Keratinocyte (primary cell): ENCODE data around the gene NPIPB6. TPM values are rescaled to one million over a fixed set of nuclear protein-coding genes. Genes with fewer than 3 reads are reported as not detected.

Experiments
- DNase-seq: peaks from one replicate; pipeline ENCODE4 v3.0.0-alpha.2; 2011; ENCODE audit warnings: low read depth, missing footprints, low spot score
- FAIRE-seq: peaks from 2 replicates; lab custom pipeline; 2011; peaks lifted over from hg19 to GRCh38; lab: Jason Lieb, UNC
- H2AFZ ChIP-seq: 2 replicates; pipeline ENCODE4 v1.6.0; 2012; ENCODE audit warnings: low read length, control low read depth, inconsistent platforms; ENCODE audit not compliant: control insufficient read depth
- H3K27ac ChIP-seq: 2 replicates; pipeline ENCODE4 v1.5.1; 2011; ENCODE audit warnings: low read length; ENCODE audit not compliant: control insufficient read depth, insufficient read depth
- H3K27me3 ChIP-seq: 3 replicates; pipeline ENCODE4 v1.6.0; 2011; ENCODE audit warnings: low read length; ENCODE audit not compliant: control insufficient read depth, insufficient read depth; ENCODE audit errors: extremely low read depth
- H3K36me3 ChIP-seq, 2 experiments: 2 replicates in 1 of 2; 3 replicates in 1 of 2; pipeline ENCODE4 v1.5.1; 2011; ENCODE audit warnings: low read length in 2 of 2, mild to moderate bottlenecking in 1 of 2; ENCODE audit not compliant: control insufficient read depth in 2 of 2, insufficient read depth in 2 of 2; ENCODE audit errors: extremely low read depth in 1 of 2
- H3K4me1 ChIP-seq: 3 replicates; pipeline ENCODE4 v1.5.1; 2011; ENCODE audit warnings: low read length; ENCODE audit not compliant: control insufficient read depth, insufficient read depth; ENCODE audit errors: extremely low read depth
- H3K4me2 ChIP-seq: 3 replicates; pipeline ENCODE4 v1.6.0; 2011; ENCODE audit warnings: low read depth, low read length; ENCODE audit not compliant: control insufficient read depth, insufficient read depth; ENCODE audit errors: extremely low read depth
- H3K4me3 ChIP-seq, 3 experiments: fragments of 200-600 bp in 1 of 3; sonication (generic) in 1 of 3; 2 replicates in 2 of 3; 3 replicates in 1 of 3; pipeline ENCODE4 v1.5.1; 2011 to 2016; ENCODE audit warnings: low read length in 3 of 3, mild to moderate bottlenecking in 3 of 3, control low read depth in 2 of 3, inconsistent platforms in 1 of 3, low read depth in 1 of 3, mixed read lengths in 1 of 3, mixed run types in 1 of 3, moderate library complexity in 1 of 3; ENCODE audit not compliant: control insufficient read depth in 2 of 3, insufficient read depth in 2 of 3; ENCODE audit errors: extremely low read depth in 1 of 3
- H3K79me2 ChIP-seq: 2 replicates; pipeline ENCODE4 v1.6.0; 2012; ENCODE audit warnings: low read length; ENCODE audit not compliant: control insufficient read depth, insufficient read depth
- H3K9ac ChIP-seq: 3 replicates; pipeline ENCODE4 v1.6.0; 2011; ENCODE audit warnings: low read length; ENCODE audit not compliant: control insufficient read depth, insufficient read depth; ENCODE audit errors: extremely low read depth
- H3K9me1 ChIP-seq: 3 replicates; pipeline ENCODE4 v1.6.0; 2011; ENCODE audit warnings: low read length; ENCODE audit not compliant: control insufficient read depth, insufficient read depth; ENCODE audit errors: extremely low read depth
- H3K9me3 ChIP-seq: 2 replicates; pipeline ENCODE4 v1.5.1; 2012; ENCODE audit warnings: low read depth, low read length; ENCODE audit not compliant: control insufficient read depth
- H4K20me1 ChIP-seq: 3 replicates; pipeline ENCODE4 v1.6.0; 2011; ENCODE audit warnings: low read length; ENCODE audit not compliant: control insufficient read depth, insufficient read depth; ENCODE audit errors: extremely low read depth
- CTCF ChIP-seq, 3 experiments: IDR thresholded peaks in 1 of 3; conservative IDR thresholded peaks in 1 of 3; optimal IDR thresholded peaks in 1 of 3; 2 replicates in 2 of 3; 3 replicates in 1 of 3; pipeline versions ENCODE3 to v1.5.1; 2011; ENCODE audit warnings: low read length in 3 of 3, mild to moderate bottlenecking in 3 of 3, moderate library complexity in 2 of 3, control low read depth in 1 of 3, inconsistent platforms in 1 of 3; ENCODE audit not compliant: insufficient read depth in 2 of 3; ENCODE audit errors: extremely low read depth in 1 of 3
- EZH2 ChIP-seq: IDR thresholded peaks from one replicate; pipeline ENCODE4 v1.6.1; 2012; ENCODE audit warnings: inconsistent platforms, mild to moderate bottlenecking, low read length, moderate library complexity
- dilution Hi-C: fragments of 300-500 bp; cut with MboI; formaldehyde crosslinking; loops from one replicate; pipeline ENCODE4 v1.7.0; 2020; ENCODE audit warnings: low sequenced_read_pairs; ENCODE audit not compliant: extremely low pct_ligation_motif_present
- polyA plus RNA-seq, 5 experiments: library from polyadenylated mRNA; depleted of rRNA in 3 of 5; stranded (reverse) in 3 of 5; stranded (forward) in 1 of 5; unstranded in 1 of 5; fragments of >200 nt; gene quantifications; 1 replicate in 1 of 5; 2 replicates in 3 of 5; 3 replicates in 1 of 5; pipeline versions ENCODE4 v1.2.1 to v1.2.3, GENCODE V29; 2011 to 2012; ENCODE audit warnings: missing spikeins in 2 of 5, low read depth in 1 of 5, low replicate concordance in 1 of 5

NPIPB6 gene
- polyA plus RNA-seq, 1 donor (not counting 4 experiments of a cell fraction or from before 2014, with no cell fraction given) = 0.38 TPM

GRCh38 chr16:28297308-28297707, 66.0 kb downstream of the NPIPB6 start:
- dilution Hi-C loops = no loop called here
- Histone ChIP-seq H2AFZ (no peak overlapping the region), H3K79me2 (no peaks in the 10 kb centered on the region), H3K4me3 (no peak overlapping the region), H3K27me3 (peaks cover 32% of the 10 kb centered on the region), H3K4me2 (no peak overlapping the region), H3K27ac (no peak overlapping the region), H3K9me1 (no peaks in the 10 kb centered on the region), H3K36me3 (no peaks in the 10 kb centered on the region), H3K9me3 (no peaks in the 10 kb centered on the region), H4K20me1 (no peaks in the 10 kb centered on the region), H3K4me1 (peaks cover 7% of the 10 kb centered on the region), H3K9ac (no peak overlapping the region)
- TF ChIP-seq CTCF (optimal IDR thresholded peaks at IDR 0.05 in 1 of 3, IDR thresholded peaks at IDR 0.05 in 1 of 3, conservative IDR thresholded peaks at IDR 0.05 in 1 of 3; ENCODE audit: extremely low read depth in 1 of 3, insufficient read depth in 2 of 3, low read length in 3 of 3) = no peak
- TF ChIP-seq EZH2 = no peak
- DNase-seq (no peak), FAIRE-seq (no peak)

- H3K36me3 ChIP-seq = no peaks in the 10 kb centered on the region
- dilution Hi-C loops = no loop called here
- no peak overlapping the region for H3K4me3 ChIP-seq
Observed at GRCh38 chr16:28295276-28295675, 68.0 kb downstream of the NPIPB6 start.

More at GRCh38 chr16:28295276-28295675, 68.0 kb downstream of the NPIPB6 start:
- H4K20me1 ChIP-seq = no peaks in the 10 kb centered on the region
- no peak overlapping the region for H2AFZ ChIP-seq
- FAIRE-seq = no peak
- H3K4me1 ChIP-seq = peaks cover 7% of the 10 kb centered on the region
- peaks cover 30% of the 10 kb centered on the region for H3K27me3 ChIP-seq
- TF ChIP-seq CTCF (optimal IDR thresholded peaks at IDR 0.05 in 1 of 3, IDR thresholded peaks at IDR 0.05 in 1 of 3, conservative IDR thresholded peaks at IDR 0.05 in 1 of 3; ENCODE audit: extremely low read depth in 1 of 3, insufficient read depth in 2 of 3, low read length in 3 of 3) = no peak
- no peak for TF ChIP-seq EZH2
- no peak for DNase-seq
- H3K4me2 ChIP-seq = no peak overlapping the region
- H3K9ac ChIP-seq = no peak overlapping the region
- H3K9me3 ChIP-seq = no peaks in the 10 kb centered on the region
- no peaks in the 10 kb centered on the region for H3K79me2 ChIP-seq
- H3K27ac ChIP-seq = no peak overlapping the region
- H3K9me1 ChIP-seq = no peaks in the 10 kb centered on the region
